ENCODE measurements around the gene APCDD1L.
A peak's percentile ranks its signal among the peaks of the same experiment; 100 is the strongest.

APCDD1L gene

DNA sequence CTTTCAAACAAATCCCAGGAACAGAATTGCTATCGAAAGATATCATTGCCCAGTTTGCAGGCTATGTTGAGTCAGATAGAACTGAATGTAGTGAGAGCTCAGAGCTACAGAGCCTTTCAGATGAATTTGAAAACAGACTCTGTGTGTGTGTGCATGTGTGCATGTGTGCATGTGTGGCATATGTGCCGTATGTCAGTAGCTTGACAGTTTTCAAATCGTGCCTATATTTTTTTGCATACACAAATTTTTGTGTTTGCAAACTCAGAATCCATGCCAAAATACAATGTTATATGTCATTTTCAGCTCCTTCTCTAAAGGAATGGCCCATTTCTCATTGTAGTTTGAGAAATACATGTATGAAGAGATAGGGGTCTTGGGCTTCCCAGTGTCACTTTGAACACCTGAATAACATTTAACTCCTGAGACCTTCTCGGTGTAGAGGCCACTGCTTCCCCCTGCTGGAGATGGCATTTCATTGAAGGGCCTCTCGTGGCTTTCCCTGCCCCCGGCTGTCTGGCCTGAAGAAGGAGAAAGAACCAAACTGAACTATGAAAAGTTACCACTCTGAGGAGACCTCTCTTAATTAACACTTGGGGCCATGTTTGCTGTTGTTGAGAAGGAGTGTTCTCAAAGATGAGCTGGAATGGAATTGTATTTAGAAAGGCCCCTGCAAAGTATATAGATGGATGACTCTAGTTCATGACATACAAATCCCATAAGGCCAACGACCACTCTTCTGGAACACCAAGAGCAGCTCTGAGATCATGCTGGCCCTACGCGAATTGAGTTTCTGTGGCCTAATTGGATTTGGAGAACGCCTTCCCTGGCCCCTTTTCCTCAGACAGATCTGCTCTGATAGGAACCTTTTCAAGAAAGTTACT lies 67.4 kb downstream of the APCDD1L start:
- no peak for TF ChIP-seq POLR2A (IDR thresholded peaks at IDR 0.05; ENCODE audit: low read depth, low read length)
- DNase-seq (ENCODE audit: insufficient read length, low spot score) (no peak), FAIRE-seq (no peak)

DNA sequence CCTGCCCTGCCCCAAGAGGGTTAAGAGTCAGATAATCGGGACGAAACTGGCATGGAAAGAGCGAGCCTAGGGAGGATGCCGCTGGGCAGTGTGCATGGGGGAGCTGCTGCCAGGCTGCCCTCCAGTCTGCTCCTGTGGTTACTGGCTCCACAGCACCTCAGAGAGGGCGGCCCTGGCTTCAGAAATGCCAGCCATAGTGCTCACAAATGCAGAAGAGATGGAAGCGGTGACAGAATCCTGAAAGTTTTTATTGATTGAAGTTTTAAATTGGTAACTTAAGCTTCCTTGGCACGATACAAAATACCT lies 68.3 kb downstream of the APCDD1L start:
- 0 out of 2 replicates have a peak, but pooled peaks have one; percentile 10 for TF ChIP-seq POLR2A (IDR thresholded peaks at IDR 0.05; ENCODE audit: low read depth, low read length)
- DNase-seq (ENCODE audit: insufficient read length, low spot score) (no peak), FAIRE-seq (no peak)

DNA sequence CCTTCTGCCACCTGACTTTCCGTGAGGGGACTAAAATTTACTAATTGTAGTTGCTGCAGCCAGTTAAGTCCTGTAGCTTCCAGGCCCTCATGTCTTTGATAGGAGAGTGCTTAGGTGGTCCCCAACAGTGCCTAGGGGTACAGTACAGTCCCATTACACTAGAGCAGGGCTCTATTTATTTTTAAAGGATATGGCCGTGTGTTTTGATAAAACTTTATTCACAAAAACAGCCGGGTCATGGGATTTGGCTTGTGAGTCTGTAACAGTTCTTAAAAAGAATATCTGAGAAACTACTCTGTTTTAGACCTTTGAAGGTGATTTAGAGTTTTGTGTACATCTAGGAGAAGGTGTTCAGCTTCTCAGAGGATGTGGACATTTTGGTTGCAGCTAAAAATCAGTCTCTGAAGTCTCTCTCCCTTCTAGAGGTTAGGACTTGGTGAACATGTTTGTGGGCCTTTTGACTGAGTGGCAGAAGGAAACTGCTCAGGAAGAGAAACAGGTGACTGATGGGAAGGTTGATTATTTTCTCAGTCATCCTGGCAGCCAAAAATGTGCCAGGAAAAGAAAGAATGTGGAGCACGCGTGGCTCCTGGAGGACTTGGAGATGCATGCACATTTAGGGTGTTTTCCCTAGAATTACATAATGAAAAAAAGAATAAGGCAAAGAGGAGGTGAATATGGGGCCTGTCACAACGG lies 68.8 kb downstream of the APCDD1L start:
- DNase-seq (ENCODE audit: insufficient read length, low spot score) = no peak
- no peak for FAIRE-seq
- TF ChIP-seq POLR2A (IDR thresholded peaks at IDR 0.05; ENCODE audit: low read depth, low read length) = no peak

DNA sequence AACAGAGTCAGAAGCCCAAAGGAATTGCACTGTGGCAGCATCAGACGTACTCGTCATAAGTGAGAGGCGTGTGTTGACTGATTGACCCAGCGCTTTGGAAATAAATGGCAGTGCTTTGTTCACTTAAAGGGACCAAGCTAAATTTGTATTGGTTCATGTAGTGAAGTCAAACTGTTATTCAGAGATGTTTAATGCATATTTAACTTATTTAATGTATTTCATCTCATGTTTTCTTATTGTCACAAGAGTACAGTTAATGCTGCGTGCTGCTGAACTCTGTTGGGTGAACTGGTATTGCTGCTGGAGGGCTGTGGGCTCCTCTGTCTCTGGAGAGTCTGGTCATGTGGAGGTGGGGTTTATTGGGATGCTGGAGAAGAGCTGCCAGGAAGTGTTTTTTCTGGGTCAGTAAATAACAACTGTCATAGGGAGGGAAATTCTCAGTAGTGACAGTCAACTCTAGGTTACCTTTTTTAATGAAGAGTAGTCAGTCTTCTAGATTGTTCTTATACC lies 70.4 kb downstream of the APCDD1L start:
- DNase-seq (ENCODE audit: insufficient read length, low spot score) = no peak
- no peak for TF ChIP-seq POLR2A (IDR thresholded peaks at IDR 0.05; ENCODE audit: low read depth, low read length)
- no peak for FAIRE-seq

DNA sequence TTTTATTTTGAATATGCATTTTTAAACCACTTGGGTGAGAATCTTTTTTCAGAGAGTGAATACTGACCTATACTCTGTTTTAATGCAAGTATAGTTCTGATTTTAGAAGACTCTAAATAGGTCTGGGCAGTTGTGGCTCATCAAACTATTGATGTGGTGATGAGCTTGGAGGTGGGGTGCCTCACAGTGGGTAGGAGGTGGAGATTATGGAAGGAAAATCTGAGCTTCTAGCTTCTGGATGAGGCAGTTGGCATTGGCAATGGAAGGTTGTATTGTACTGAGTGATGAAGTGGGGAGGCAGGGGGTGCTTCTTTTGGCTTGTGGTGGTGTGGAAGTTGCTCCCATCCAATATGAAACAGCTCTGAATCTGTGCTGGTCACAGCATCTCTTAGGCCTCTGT lies 73.5 kb downstream of the APCDD1L start:
- no peak for TF ChIP-seq POLR2A (IDR thresholded peaks at IDR 0.05; ENCODE audit: low read depth, low read length)
- no peak for DNase-seq (ENCODE audit: insufficient read length, low spot score)
- FAIRE-seq = no peak

DNA sequence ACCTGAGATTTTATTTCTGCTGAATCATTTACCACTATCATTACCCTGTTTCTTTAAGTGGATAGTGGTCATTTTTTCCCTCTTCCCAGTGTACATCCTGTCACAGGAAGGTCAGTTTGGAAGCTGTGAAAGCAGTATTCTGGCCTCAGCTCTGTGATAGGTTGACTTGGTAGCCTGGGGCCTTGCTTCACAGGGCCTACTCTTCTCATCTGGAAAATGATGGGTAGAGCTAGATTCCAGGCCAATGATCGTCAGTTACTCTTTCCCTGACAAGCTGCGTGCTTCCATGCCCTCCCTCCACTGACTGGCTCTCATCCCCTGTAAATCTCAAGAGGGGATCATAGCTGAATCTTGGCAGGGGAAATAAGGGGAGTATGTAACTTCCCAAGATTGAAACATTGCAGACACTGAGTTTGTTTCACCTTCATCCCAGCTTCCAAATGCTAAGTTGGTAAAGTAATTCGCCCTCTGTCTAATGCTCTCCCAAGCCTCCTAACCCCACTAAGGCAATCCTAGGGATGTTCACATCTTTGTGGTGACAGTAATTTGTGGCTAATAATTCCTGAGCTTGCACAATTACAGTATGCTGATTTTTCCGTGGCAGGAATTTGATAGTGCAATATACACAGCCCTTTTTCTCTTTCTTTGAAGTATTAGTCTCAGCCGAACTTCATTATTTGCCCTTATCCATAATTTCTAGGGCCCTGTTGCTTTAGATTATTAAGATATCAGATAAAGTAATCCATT lies 75.0 kb downstream of the APCDD1L start:
- TF ChIP-seq POLR2A (IDR thresholded peaks at IDR 0.05; ENCODE audit: low read depth, low read length) = no peak
- DNase-seq (ENCODE audit: insufficient read length, low spot score) (no peak), FAIRE-seq (no peak)

DNA sequence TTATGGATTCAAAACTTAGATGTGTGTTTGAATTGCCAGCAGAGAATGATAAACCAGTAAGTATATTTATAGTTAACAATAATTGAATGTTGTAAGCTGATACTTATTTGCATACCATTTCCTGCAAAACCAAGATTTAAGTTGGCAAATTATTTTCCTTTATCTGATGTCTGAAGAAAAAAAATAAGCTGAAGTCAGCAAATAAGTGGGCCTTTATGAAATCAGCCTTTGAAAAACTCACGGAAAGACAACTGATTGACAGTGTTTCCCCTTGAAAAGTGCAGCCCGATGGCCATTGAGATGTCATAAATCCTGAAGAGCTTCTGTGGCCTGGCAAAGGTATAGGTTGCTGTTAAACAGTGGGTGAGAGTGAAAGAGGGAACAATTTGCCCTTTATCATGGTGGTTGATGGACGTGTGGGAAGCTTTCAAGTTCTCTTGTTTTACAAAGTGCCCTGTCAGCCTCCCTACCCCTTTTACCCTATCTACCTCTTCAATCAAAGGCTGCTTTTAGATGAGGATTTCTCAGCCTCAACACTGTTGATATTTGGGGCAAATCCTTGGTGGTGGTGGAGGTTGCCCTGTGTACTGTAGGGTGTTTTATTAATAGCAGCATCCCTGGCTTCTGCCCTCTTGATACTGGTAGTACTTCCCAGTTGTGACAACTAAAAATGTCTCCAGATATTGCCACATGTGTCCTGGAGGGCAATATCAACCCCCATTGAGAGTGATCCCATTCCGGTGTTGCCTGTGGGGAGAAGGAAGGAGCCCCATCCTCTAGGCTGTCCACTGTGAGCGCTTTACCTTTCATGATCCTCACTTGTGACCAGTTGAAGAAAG lies 76.0 kb downstream of the APCDD1L start:
- no peak for FAIRE-seq
- TF ChIP-seq POLR2A (IDR thresholded peaks at IDR 0.05; ENCODE audit: low read depth, low read length) = no peak
- DNase-seq (ENCODE audit: insufficient read length, low spot score) = no peak

DNA sequence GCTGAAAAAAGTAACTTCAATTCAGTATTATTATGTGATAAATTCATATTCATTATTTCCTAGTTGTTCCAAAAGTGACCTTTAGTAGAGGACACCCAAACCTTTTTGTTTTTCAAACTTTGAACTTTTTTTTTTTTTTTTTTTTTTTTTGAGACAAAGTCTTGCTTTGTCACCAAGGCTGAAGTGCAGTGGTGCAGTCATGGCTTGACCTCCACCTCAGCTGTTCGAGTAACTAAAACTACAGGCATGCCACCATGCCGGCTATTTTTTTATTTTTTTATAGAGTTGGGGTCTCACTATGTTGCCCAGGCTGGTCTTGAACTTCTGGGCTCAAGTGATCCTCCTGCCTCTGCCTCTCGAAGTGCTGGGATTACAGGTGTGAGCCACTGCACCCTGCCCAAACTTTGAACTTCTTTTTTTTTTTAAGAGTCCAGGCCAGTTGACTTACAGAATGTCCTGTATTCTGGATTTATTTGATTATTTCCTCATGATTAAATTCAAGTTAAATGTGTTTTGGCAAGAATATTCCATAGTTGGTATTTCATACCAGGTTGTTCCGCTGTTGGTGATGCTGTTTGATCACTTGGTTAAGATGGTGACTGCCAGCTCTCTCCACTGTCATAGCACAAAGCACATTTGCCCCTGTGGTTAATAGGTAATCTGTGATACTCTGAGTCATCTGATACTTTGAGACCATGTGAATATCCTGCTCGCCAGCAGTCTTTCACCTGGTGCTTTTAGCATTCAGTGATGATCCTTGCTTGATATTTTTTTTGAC lies 78.1 kb downstream of the APCDD1L start:
- no peak for TF ChIP-seq POLR2A (IDR thresholded peaks at IDR 0.05; ENCODE audit: low read depth, low read length)
- FAIRE-seq (no peak), DNase-seq (ENCODE audit: insufficient read length, low spot score) (no peak)

DNA sequence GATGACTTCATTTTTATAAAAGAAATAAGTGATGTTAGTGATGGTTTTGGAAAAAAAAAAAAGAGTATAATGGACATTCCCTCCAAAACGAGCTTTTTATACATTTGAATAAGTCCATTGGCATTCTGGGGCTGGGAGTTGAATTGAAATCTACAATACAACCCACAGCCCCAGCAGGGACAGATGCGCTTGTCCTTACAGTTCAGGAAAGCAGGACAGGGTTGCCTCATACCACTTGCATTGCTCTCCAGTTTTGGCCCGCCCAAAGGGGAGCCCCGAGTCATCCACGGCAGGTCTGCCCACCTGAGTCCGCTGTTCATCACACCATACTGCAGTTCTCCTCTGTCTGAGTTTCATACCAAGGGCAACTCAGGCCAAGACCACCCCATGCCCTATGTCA lies 80.0 kb downstream of the APCDD1L start:
- FAIRE-seq (no peak), DNase-seq (ENCODE audit: insufficient read length, low spot score) (no peak)
- TF ChIP-seq POLR2A (IDR thresholded peaks at IDR 0.05; ENCODE audit: low read depth, low read length) = no peak

DNA sequence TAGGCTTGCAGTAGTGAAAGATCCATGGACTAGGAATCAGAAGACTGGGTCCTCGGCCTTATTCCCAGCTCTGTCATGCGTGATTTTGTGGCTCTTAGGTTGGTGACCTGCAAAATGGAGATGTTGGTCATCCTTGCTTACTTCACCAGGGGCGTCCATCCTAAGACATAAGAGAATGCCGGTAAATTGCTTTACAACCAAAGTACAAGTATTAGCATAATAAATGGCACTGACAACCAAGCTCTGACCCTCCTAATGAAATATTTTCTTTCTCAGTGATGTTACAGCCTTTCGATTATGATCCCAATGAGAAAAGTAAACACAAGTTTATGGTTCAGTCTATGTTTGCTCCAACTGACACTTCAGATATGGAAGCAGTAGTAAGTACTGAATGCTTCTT lies 80.9 kb downstream of the APCDD1L start:
- FAIRE-seq (no peak), DNase-seq (ENCODE audit: insufficient read length, low spot score) (no peak)
- no peak for TF ChIP-seq POLR2A (IDR thresholded peaks at IDR 0.05; ENCODE audit: low read depth, low read length)

DNA sequence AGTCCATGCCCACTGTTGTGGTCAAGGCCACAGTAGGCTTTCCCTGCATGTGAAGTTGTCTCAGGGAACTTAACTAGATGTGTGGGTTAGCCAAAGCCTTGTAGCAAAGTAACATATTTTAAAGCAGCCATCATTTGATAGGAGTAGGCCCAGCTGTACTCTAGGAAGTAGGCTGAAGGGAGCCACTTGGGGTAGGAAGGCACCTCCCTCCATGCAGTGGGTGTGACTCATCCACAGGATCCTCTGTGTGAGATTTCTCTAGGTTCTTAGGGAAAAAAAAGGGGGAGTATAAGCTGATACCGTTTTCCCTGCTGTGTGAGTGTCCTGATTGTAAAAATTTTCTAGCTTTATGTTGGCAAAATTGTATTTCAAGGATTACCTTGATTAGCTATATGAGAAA lies 81.4 kb downstream of the APCDD1L start:
- FAIRE-seq (peak; percentile 52), DNase-seq (ENCODE audit: insufficient read length, low spot score) (peak; percentile 81)
- no peak for TF ChIP-seq POLR2A (IDR thresholded peaks at IDR 0.05; ENCODE audit: low read depth, low read length)

DNA sequence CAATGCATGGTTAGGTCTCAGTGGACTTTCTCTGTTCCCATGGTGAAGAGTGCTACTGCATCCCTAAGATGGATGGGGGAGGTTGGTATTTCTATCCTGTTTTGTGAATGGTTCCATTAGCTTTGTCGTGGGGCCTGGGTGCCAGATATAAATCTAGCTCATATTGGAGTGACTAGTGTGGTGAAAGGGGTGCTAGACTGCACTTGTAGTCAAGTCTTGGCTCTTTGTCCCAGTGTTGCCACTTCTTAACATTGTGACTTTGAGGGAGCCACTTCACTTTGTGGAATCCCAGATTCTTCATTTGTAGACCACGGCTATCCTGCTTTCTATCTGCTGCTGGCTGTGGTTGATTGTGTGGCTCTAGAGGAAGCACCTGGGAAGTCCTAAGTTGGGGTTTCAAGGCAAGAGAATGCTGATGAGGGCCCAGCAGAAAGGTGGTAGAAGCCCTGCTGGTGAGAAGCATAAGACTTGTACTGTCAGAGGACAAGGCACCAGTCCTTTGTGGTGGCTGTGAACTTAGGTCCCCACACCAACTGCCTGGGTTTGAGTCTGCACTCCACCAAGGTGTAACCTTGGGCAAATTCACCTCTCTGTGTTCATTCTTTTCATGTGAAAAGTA lies 82.1 kb downstream of the APCDD1L start:
- no peak for TF ChIP-seq POLR2A (IDR thresholded peaks at IDR 0.05; ENCODE audit: low read depth, low read length)
- DNase-seq (ENCODE audit: insufficient read length, low spot score) = no peak
- no peak for FAIRE-seq

Measured in H54 (cell line).